ENCODE measurements around the gene SFI1. TPM values are rescaled to one million over a fixed set of nuclear protein-coding genes. Genes with fewer than 3 reads are reported as not detected.

Gene SFI1
- total RNA-seq, 3 donors from 2014 or later (not counting 1 experiment from before 2014, with no cell fraction given), result 208 to 225 (median 217) TPM

GRCh38 chr22:31461699-31462098 lies 34.6 kb upstream of the SFI1 start:
- H3K9me3 ChIP-seq (ENCODE audit: control insufficient read depth, insufficient read depth, low read length), result no peaks in the 10 kb centered on the region
- Mint-ChIP-seq H3K4me3 (no peak overlapping the region), H3K9me3 (no peaks in the 10 kb centered on the region), H3K36me3 (peaks cover 13% of the 10 kb centered on the region), H3K27ac (no peak overlapping the region), H3K4me1 (no peaks in the 10 kb centered on the region), H3K27me3 (ENCODE audit: low read depth in 2 of 2) (no peaks in the 10 kb centered on the region)
- no peak for TF ChIP-seq CTCF (IDR thresholded peaks at IDR 0.05)
- ATAC-seq (no peak), DNase-seq (no peak)
- H3K27me3 ChIP-seq (ENCODE audit: control insufficient read depth, insufficient read depth, low read length), result no peaks in the 10 kb centered on the region
- intact Hi-C loops (cut with micrococcal nuclease), result no loop called here
- no peak overlapping the region for H3K27ac ChIP-seq (ENCODE audit: low read length)
- peaks cover 59% of the 10 kb centered on the region for H3K36me3 ChIP-seq (ENCODE audit: control insufficient read depth, insufficient read depth, low read length)
- no peak overlapping the region for H3K4me3 ChIP-seq (ENCODE audit: low read length)
- 91% methylated on average over 3 of the region's 3 CpGs for WGBS (ENCODE audit: insufficient coverage)
- no peaks in the 10 kb centered on the region for H3K4me1 ChIP-seq (ENCODE audit: control insufficient read depth, insufficient read depth, low read length)

GRCh38 chr22:31465307-31465706 lies 31.0 kb upstream of the SFI1 start:
- no peaks in the 10 kb centered on the region for H3K9me3 Mint-ChIP-seq
- DNase-seq, result no peak
- Histone ChIP-seq H3K4me1 (ENCODE audit: control insufficient read depth, insufficient read depth, low read length) (no peaks in the 10 kb centered on the region), H3K27me3 (ENCODE audit: control insufficient read depth, insufficient read depth, low read length) (no peaks in the 10 kb centered on the region), H3K27ac (ENCODE audit: low read length) (no peak overlapping the region), H3K4me3 (ENCODE audit: low read length) (no peak overlapping the region), H3K36me3 (ENCODE audit: control insufficient read depth, insufficient read depth, low read length) (peaks cover 46% of the 10 kb centered on the region), H3K9me3 (ENCODE audit: control insufficient read depth, insufficient read depth, low read length) (no peaks in the 10 kb centered on the region)
- no peaks in the 10 kb centered on the region for H3K4me1 Mint-ChIP-seq
- TF ChIP-seq CTCF (IDR thresholded peaks at IDR 0.05), result no peak
- 89% methylated on average over 1 of the region's 2 CpGs for WGBS (ENCODE audit: insufficient coverage)
- intact Hi-C loops (cut with micrococcal nuclease), result no loop called here
- ATAC-seq, result no peak
- H3K27me3 Mint-ChIP-seq (ENCODE audit: low read depth in 2 of 2), result no peaks in the 10 kb centered on the region
- peaks cover 7% of the 10 kb centered on the region for H3K36me3 Mint-ChIP-seq
- H3K4me3 Mint-ChIP-seq, result no peak overlapping the region
- no peak overlapping the region for H3K27ac Mint-ChIP-seq

- WGBS (ENCODE audit: insufficient coverage), result 100% methylated on average over 1 of the region's 2 CpGs
- no peak overlapping the region for H3K4me3 Mint-ChIP-seq
- intact Hi-C loops (cut with micrococcal nuclease), result no loop called here
- no peak overlapping the region for H3K27ac Mint-ChIP-seq
- H3K9me3 Mint-ChIP-seq, result no peaks in the 10 kb centered on the region
- ATAC-seq (no peak), DNase-seq (no peak)
- H3K4me3 ChIP-seq (ENCODE audit: low read length), result no peak overlapping the region
- peaks cover 16 to 17% of the 10 kb centered on the region in 2 donors for H3K4me1 Mint-ChIP-seq
- H3K9me3 ChIP-seq (ENCODE audit: control insufficient read depth, insufficient read depth, low read length), result no peaks in the 10 kb centered on the region
- peaks cover 6% of the 10 kb centered on the region for H3K36me3 ChIP-seq (ENCODE audit: control insufficient read depth, insufficient read depth, low read length)
- no peaks in the 10 kb centered on the region for H3K4me1 ChIP-seq (ENCODE audit: control insufficient read depth, insufficient read depth, low read length)
- H3K36me3 Mint-ChIP-seq, result peaks cover 5% of the 10 kb centered on the region
- no peak overlapping the region for H3K27ac ChIP-seq (ENCODE audit: low read length)
- TF ChIP-seq CTCF (IDR thresholded peaks at IDR 0.05), result no peak
- no peaks in the 10 kb centered on the region for H3K27me3 ChIP-seq (ENCODE audit: control insufficient read depth, insufficient read depth, low read length)
- H3K27me3 Mint-ChIP-seq (ENCODE audit: low read depth in 2 of 2), result no peaks in the 10 kb centered on the region
These were observed 21.6 kb upstream of the SFI1 start for GRCh38 chr22:31474743-31475142.

GRCh38 chr22:31475800-31476199 lies 20.5 kb upstream of the SFI1 start:
- Mint-ChIP-seq H3K9me3 (no peaks in the 10 kb centered on the region), H3K4me1 (peaks cover 16 to 17% of the 10 kb centered on the region in 2 donors), H3K4me3 (no peak overlapping the region), H3K27me3 (ENCODE audit: low read depth in 2 of 2) (no peaks in the 10 kb centered on the region), H3K27ac (no peak overlapping the region), H3K36me3 (peaks cover 5% of the 10 kb centered on the region)
- ATAC-seq (no peak), DNase-seq (no peak)
- Histone ChIP-seq H3K36me3 (ENCODE audit: control insufficient read depth, insufficient read depth, low read length) (peaks cover 9% of the 10 kb centered on the region), H3K4me1 (ENCODE audit: control insufficient read depth, insufficient read depth, low read length) (no peaks in the 10 kb centered on the region), H3K4me3 (ENCODE audit: low read length) (no peak overlapping the region), H3K27me3 (ENCODE audit: control insufficient read depth, insufficient read depth, low read length) (no peaks in the 10 kb centered on the region), H3K9me3 (ENCODE audit: control insufficient read depth, insufficient read depth, low read length) (no peaks in the 10 kb centered on the region), H3K27ac (ENCODE audit: low read length) (no peak overlapping the region)
- TF ChIP-seq CTCF (IDR thresholded peaks at IDR 0.05), result no peak
- intact Hi-C loops (cut with micrococcal nuclease), result no loop called here
- WGBS (ENCODE audit: insufficient coverage), result 94% methylated on average over 2 of the region's 3 CpGs

Measured in natural killer cell (primary cell).